Type B pancreatic cell (in vitro differentiated cells): ENCODE measurements around the gene ACTN3. TPM values are rescaled to one million over a fixed set of nuclear protein-coding genes. Genes with fewer than 3 reads are reported as not detected.
"Not testable (repeated sequence)": the region's sequence is repeated elsewhere in the genome, so short reads cannot be mapped to it uniquely, and the experiment has no call there.

Experiments used
- DNase-seq: peaks from one replicate; pipeline ENCODE4 v3.0.0; 2021; ENCODE audit warnings: mixed read lengths; ENCODE audit not compliant: unreplicated experiment; ENCODE audit errors: extremely low spot score
- H3K27ac Mint-ChIP-seq: 2 replicates; pipeline ENCODE4 v1.8.0; 2021; ENCODE audit warnings: mild to moderate bottlenecking, mixed read lengths
- H3K27me3 Mint-ChIP-seq: 2 replicates; pipeline ENCODE4 v1.8.0; 2021; ENCODE audit warnings: mixed read lengths
- H3K36me3 Mint-ChIP-seq: 2 replicates; pipeline ENCODE4 v1.8.0; 2021; ENCODE audit warnings: mixed read lengths
- H3K4me1 Mint-ChIP-seq: one replicate; pipeline ENCODE4 v1.8.0; 2021; ENCODE audit warnings: mixed read lengths; ENCODE audit not compliant: unreplicated experiment
- H3K4me3 Mint-ChIP-seq: 2 replicates; pipeline ENCODE4 v1.8.0; 2021; ENCODE audit warnings: mild to moderate bottlenecking, mixed read lengths
- H3K9me3 Mint-ChIP-seq: 2 replicates; pipeline ENCODE4 v1.8.0; 2021; ENCODE audit warnings: mixed read lengths
- total RNA-seq: library from RNA; stranded (reverse); gene quantifications from 2 replicates; pipeline ENCODE4 v1.2.1, GENCODE V29; 2021; ENCODE audit warnings: low replicate concordance
- TF ChIP-seq, protein P1 (sequence below): fragments of 200-600 bp; sonication (generic); conservative IDR thresholded peaks from 2 replicates; pipeline ENCODE4 v1.5.0; 2021; ENCODE audit warnings: antibody characterized with exemption, mild to moderate bottlenecking

ACTN3 gene
- total RNA-seq, 1 donor from 2014 or later: 2.6 TPM

DNA sequence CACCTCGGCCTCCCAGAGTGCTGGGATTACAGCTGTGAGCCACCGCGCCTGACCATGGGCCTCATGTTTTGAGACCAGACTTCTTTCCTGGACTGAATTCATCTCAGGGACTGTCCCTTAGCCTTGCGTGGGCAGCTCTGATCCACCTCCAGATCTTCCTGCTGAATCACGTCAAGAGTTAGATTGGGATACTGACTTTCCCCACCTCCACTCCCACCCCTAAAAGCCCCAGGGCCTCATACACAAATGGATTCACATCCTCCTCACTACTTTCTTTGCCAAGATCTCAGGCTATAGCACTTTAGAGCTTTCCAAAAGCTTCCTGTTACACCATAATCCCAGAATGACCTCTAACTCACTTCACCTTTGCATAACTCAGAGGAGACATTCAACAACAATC, 34.1 kb downstream of the ACTN3 start:
- Mint-ChIP-seq H3K36me3 (no peaks in the 10 kb centered on the region), H3K4me3 (no peak overlapping the region), H3K4me1 (no peaks in the 10 kb centered on the region), H3K27ac (no peak overlapping the region), H3K27me3 (peaks cover 19% of the 10 kb centered on the region), H3K9me3 (peaks cover 5% of the 10 kb centered on the region)
- TF ChIP-seq, protein P1, sequence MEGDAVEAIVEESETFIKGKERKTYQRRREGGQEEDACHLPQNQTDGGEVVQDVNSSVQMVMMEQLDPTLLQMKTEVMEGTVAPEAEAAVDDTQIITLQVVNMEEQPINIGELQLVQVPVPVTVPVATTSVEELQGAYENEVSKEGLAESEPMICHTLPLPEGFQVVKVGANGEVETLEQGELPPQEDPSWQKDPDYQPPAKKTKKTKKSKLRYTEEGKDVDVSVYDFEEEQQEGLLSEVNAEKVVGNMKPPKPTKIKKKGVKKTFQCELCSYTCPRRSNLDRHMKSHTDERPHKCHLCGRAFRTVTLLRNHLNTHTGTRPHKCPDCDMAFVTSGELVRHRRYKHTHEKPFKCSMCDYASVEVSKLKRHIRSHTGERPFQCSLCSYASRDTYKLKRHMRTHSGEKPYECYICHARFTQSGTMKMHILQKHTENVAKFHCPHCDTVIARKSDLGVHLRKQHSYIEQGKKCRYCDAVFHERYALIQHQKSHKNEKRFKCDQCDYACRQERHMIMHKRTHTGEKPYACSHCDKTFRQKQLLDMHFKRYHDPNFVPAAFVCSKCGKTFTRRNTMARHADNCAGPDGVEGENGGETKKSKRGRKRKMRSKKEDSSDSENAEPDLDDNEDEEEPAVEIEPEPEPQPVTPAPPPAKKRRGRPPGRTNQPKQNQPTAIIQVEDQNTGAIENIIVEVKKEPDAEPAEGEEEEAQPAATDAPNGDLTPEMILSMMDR: no peak
- no peak for DNase-seq

GRCh38 chr11:66581261-66581660, 34.6 kb downstream of the ACTN3 start:
- DNase-seq: no peak
- Mint-ChIP-seq H3K4me3 (no peak overlapping the region), H3K9me3 (peaks cover 5% of the 10 kb centered on the region), H3K36me3 (no peaks in the 10 kb centered on the region), H3K27ac (no peak overlapping the region), H3K27me3 (peaks cover 16% of the 10 kb centered on the region), H3K4me1 (no peaks in the 10 kb centered on the region)
- TF ChIP-seq, protein P1: no peak

DNA sequence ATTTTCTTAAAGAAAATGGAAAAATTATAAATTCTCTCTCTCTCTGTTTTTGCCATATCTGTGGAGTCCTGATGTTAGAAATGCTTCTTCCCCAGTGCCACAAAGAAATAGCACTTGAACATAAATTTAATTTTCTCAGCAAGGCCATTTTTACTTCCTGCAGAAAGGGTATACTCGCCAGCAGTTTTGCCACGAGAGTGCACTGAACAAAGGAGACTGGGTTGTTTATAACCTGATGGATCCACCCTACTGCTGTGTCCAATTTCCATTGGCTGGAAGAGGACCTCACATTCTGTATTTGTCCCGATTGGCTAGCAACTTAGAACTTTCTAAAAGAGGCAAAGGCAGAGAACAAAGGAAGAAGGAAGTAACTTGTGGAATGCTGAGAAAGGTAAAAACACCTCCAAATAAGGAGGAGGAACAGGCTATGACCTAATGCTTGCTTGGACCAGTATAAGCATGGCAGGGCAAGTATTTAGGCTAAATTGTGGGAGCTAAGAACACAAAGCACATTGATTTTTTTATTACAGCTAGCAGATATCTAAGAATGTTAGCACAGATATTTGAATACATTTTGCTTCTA, 36.0 kb downstream of the ACTN3 start:
- H3K36me3 Mint-ChIP-seq, H3K27ac Mint-ChIP-seq, H3K9me3 Mint-ChIP-seq, H3K4me1 Mint-ChIP-seq, DNase-seq, H3K4me3 Mint-ChIP-seq: not testable (repeated sequence)
- H3K27me3 Mint-ChIP-seq: peaks cover 11% of the 10 kb centered on the region

- not testable (repeated sequence) for H3K9me3 Mint-ChIP-seq
These were observed 38.7 kb downstream of the ACTN3 start for GRCh38 chr11:66585447-66585846.

DNA sequence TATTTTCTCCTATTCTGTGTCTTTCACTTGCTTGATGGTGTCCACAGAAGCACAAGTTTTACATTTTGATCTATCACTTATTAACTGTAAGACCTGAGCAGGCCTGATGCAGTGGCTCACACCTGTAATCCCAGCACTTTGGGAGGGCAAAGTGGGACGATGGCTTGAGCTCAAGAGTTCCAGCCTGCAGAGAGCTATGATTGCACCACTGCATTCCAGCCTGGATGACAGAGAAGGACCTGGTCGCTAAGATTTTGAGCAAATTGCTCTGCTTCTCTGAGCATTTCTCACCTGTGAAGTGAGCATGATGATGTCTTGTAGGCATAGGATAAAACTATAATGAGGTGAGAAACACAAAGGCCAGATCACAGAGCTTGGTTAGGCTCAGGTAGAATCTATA, 39.4 kb downstream of the ACTN3 start:
- Mint-ChIP-seq H3K36me3 (no peaks in the 10 kb centered on the region), H3K4me1 (no peaks in the 10 kb centered on the region), H3K9me3 (peaks cover 5% of the 10 kb centered on the region), H3K27ac (no peak overlapping the region), H3K27me3 (no peaks in the 10 kb centered on the region), H3K4me3 (no peak overlapping the region)
- DNase-seq: no peak
- TF ChIP-seq, protein P1: no peak

More at GRCh38 chr11:66585447-66585846, 38.7 kb downstream of the ACTN3 start:
- not testable (repeated sequence) for H3K36me3 Mint-ChIP-seq, H3K4me3 Mint-ChIP-seq, H3K27ac Mint-ChIP-seq, H3K27me3 Mint-ChIP-seq, H3K4me1 Mint-ChIP-seq, DNase-seq

GRCh38 chr11:66589315-66589714, 42.6 kb downstream of the ACTN3 start:
- H3K27me3 Mint-ChIP-seq, H3K9me3 Mint-ChIP-seq, H3K36me3 Mint-ChIP-seq, H3K27ac Mint-ChIP-seq, DNase-seq, H3K4me1 Mint-ChIP-seq, H3K4me3 Mint-ChIP-seq: not testable (repeated sequence)

GRCh38 chr11:66589996-66590675, 43.4 kb downstream of the ACTN3 start:
- no peak overlapping the region for H3K4me3 Mint-ChIP-seq
- no peaks in the 10 kb centered on the region for H3K36me3 Mint-ChIP-seq
- peaks cover 11% of the 10 kb centered on the region for H3K4me1 Mint-ChIP-seq
- TF ChIP-seq, protein P1: no peak
- no peak for DNase-seq
- H3K9me3 Mint-ChIP-seq: peaks cover 4% of the 10 kb centered on the region
- no peak overlapping the region for H3K27ac Mint-ChIP-seq
- no peaks in the 10 kb centered on the region for H3K27me3 Mint-ChIP-seq
